A549 (cell line): ENCODE data around the gene KCNQ1. TPM values are rescaled to one million over a fixed set of nuclear protein-coding genes. Genes with fewer than 3 reads are reported as not detected.

Source experiments
- ATAC-seq, 2 experiments: fragments of 200-7000 bp in 1 of 2; fragments of >200 bp in 1 of 2; cut with Nextera tagmentation in 1 of 2; cut with Tn5 transposase in 1 of 2; 3 replicates each; pipeline versions ENCODE4 v1.8.0 to v1.9.1; 2018 to 2020; ENCODE audit warnings: mild to moderate bottlenecking in 1 of 2, moderate library complexity in 1 of 2
- CTCF ChIA-PET: fragments of 300-600 bp; sonication (Branson Sonifier 250); formaldehyde crosslinking; extraction: SDS; loops from one replicate; lab custom pipeline; 2021; ENCODE audit warnings: antibody characterized with exemption, inconsistent platforms; lab: Yijun Ruan, JAX
- POLR2A ChIA-PET: fragments of 350-600 bp; formaldehyde crosslinking; extraction: SDS; loops from one replicate; lab custom pipeline; 2021; ENCODE audit warnings: antibody characterized with exemption, inconsistent platforms; lab: Yijun Ruan, JAX
- DNase-seq, 2 experiments: peaks; one replicate each; pipeline versions ENCODE4 v3.0.0 to v3.0.0-alpha.2; 2011 to 2016; ENCODE audit warnings: low read depth in 1 of 2, low spot score in 1 of 2
- FAIRE-seq: peaks from 2 replicates; lab custom pipeline; 2011; peaks lifted over from hg19 to GRCh38; lab: Jason Lieb, UNC
- H3K27ac ChIP-seq, 2 experiments: fragments of >200 bp; sonication (Bioruptor Twin); formaldehyde crosslinking; 3 replicates each; pipeline ENCODE4 v1.5.1; 2016 to 2017
- H3K4me1 ChIP-seq: fragments of >200 bp; sonication (Bioruptor Twin); formaldehyde crosslinking; 3 replicates; pipeline ENCODE4 v1.6.1; 2016
- H3K4me2 ChIP-seq: fragments of >200 bp; sonication (Bioruptor Twin); formaldehyde crosslinking; 3 replicates; pipeline ENCODE4 v1.6.1; 2016
- H3K4me3 ChIP-seq: fragments of >200 bp; sonication (Bioruptor Twin); formaldehyde crosslinking; 3 replicates; pipeline ENCODE4 v1.5.1; 2016
- H3K9me3 ChIP-seq: fragments of >200 bp; sonication (Bioruptor Twin); formaldehyde crosslinking; 3 replicates; pipeline ENCODE4 v1.6.1; 2016
- BCL3 ChIP-seq: fragments of >200 bp; sonication (Bioruptor Twin); formaldehyde crosslinking; IDR thresholded peaks from 3 replicates; pipeline ENCODE4 v1.6.1; 2016
- CHD4 ChIP-seq: fragments of 200-600 bp; sonication (generic); IDR thresholded peaks from 2 replicates; pipeline ENCODE4 v1.6.1; 2016; ENCODE audit warnings: antibody characterized with exemption, mild to moderate bottlenecking, borderline replicate concordance
- CTCF ChIP-seq: fragments of >200 bp; sonication (Bioruptor Twin); formaldehyde crosslinking; IDR thresholded peaks from 3 replicates; pipeline ENCODE4 v1.5.1; 2016
- EHMT2 ChIP-seq: fragments of 200-600 bp; sonication (generic); IDR thresholded peaks from 2 replicates; pipeline ENCODE4 v1.6.1; 2016; ENCODE audit warnings: antibody characterized with exemption, low read depth, mild to moderate bottlenecking, moderate library complexity
- ESRRA ChIP-seq: fragments of 150-350 bp; IDR thresholded peaks from 2 replicates; pipeline ENCODE4 v1.6.1; 2014; ENCODE audit warnings: mild to moderate bottlenecking, low read length, borderline replicate concordance
- HDAC2 ChIP-seq: fragments of 200-600 bp; sonication (generic); IDR thresholded peaks from 2 replicates; pipeline ENCODE4 v1.6.1; 2016
- HES2 ChIP-seq: fragments of >200 bp; sonication (Bioruptor Twin); formaldehyde crosslinking; IDR thresholded peaks from 2 replicates; pipeline ENCODE4 v1.6.1; 2016
- JUN ChIP-seq, 2 experiments: fragments of >200 bp; sonication (Bioruptor Twin); formaldehyde crosslinking; IDR thresholded peaks; 2 replicates in 1 of 2; 3 replicates in 1 of 2; pipeline ENCODE4 v1.6.1; 2016 to 2017
- JUNB ChIP-seq: fragments of >200 bp; sonication (Bioruptor Twin); formaldehyde crosslinking; IDR thresholded peaks from 2 replicates; pipeline ENCODE4 v1.6.1; 2016
- KDM5A ChIP-seq: fragments of 200-600 bp; sonication (generic); IDR thresholded peaks from 2 replicates; pipeline ENCODE4 v1.6.1; 2016; ENCODE audit warnings: antibody characterized with exemption, mild to moderate bottlenecking
- MAFK ChIP-seq: fragments of 450-650 bp; IDR thresholded peaks from 2 replicates; pipeline ENCODE4 v1.6.1; 2014; ENCODE audit not compliant: partially characterized antibody
- MAX ChIP-seq: IDR thresholded peaks from 2 replicates; pipeline ENCODE4 v1.6.1; 2012
- MAZ ChIP-seq: fragments of 150-350 bp; IDR thresholded peaks from 2 replicates; pipeline ENCODE4 v1.6.1; 2014; ENCODE audit warnings: antibody characterized with exemption, low read depth, low read length, borderline replicate concordance
- NR3C1 ChIP-seq: fragments of >200 bp; sonication (Bioruptor Twin); formaldehyde crosslinking; IDR thresholded peaks from 3 replicates; pipeline ENCODE4 v1.6.1; 2017
- RFX5 ChIP-seq: fragments of 450-650 bp; IDR thresholded peaks from 2 replicates; pipeline ENCODE4 v1.7.1; 2014; ENCODE audit warnings: antibody characterized with exemption, mild to moderate bottlenecking, moderate library complexity
- RNF2 ChIP-seq: fragments of 200-600 bp; sonication (generic); IDR thresholded peaks from 2 replicates; pipeline ENCODE4 v1.6.1; 2016; ENCODE audit warnings: low read depth, mild to moderate bottlenecking, antibody characterized with exemption, moderate library complexity, borderline replicate concordance
- ZSCAN20 ChIP-seq: fragments of 250-450 bp; sonication (Bioruptor Pico); IDR thresholded peaks from 2 replicates; pipeline ENCODE4 v1.8.0; 2022; ENCODE audit warnings: mild to moderate bottlenecking, moderate library complexity
- WGBS: methylation state at CpG from one replicate; pipeline ENCODE4 v1.1.6; 2017; ENCODE audit errors: missing lambda C conversion rate; 5-methylcytosine and 5-hydroxymethylcytosine counted together
- polyA plus RNA-seq, 4 experiments: library from polyadenylated mRNA; depleted of rRNA in 3 of 4; stranded (reverse); fragments of >200 nt; fragmentation: RNase III in 1 of 4; extraction: RNeasy Plus Mini Kit Qiagen cat#74134 plus additional on column Dnase treatment in 1 of 4; gene quantifications; 2 replicates in 3 of 4; 3 replicates in 1 of 4; pipeline ENCODE4 v1.2.3, GENCODE V29; 2011 to 2017

Gene KCNQ1
- polyA plus RNA-seq, 2 of the 4 experiments (the other 2 are of a cell fraction): 0.14 to 0.17 TPM

- Histone ChIP-seq H3K4me3 (no peak overlapping the region), H3K9me3 (no peaks in the 10 kb centered on the region), H3K27ac (no peak overlapping the region), H3K4me1 (no peaks in the 10 kb centered on the region), H3K4me2 (no peak overlapping the region)
- ChIA-PET POLR2A (no interaction called here), CTCF (interaction anchor here (0.7 to 4.1 kb wide), 2 partner anchors 28 to 328 kb away, joined by 3 to 22 read pairs; no protein-coding TSS in a partner anchor)
- 80% methylated on average over 6 of the region's 28 CpGs for WGBS
- FAIRE-seq: no peak
- TF ChIP-seq NR3C1 (no peak), EHMT2 (no peak), MAZ (no peak), CTCF (no peak), CHD4 (no peak), KDM5A (no peak), MAFK (no peak), BCL3 (no peak), MAX (no peak), ZSCAN20 (CRISPR knock-in tag) (no peak), JUNB (no peak), RFX5 (no peak), ESRRA (no peak)
- no peak for ATAC-seq
- no peak for DNase-seq
Observed at GRCh38 chr11:2559527-2560311, 114.9 kb downstream of the KCNQ1 start.

- ChIA-PET POLR2A (no interaction called here), CTCF (interaction anchor here (1.0 to 4.1 kb wide), 2 partner anchors 30 to 327 kb away, joined by 4 to 22 read pairs; no protein-coding TSS in a partner anchor)
- DNase-seq: no peak
- Histone ChIP-seq H3K4me1 (no peaks in the 10 kb centered on the region), H3K9me3 (no peaks in the 10 kb centered on the region), H3K27ac (no peak overlapping the region), H3K4me3 (no peak overlapping the region), H3K4me2 (no peak overlapping the region)
- no peak for FAIRE-seq
- WGBS: 93% methylated on average over 6 of the region's 27 CpGs
- ATAC-seq: no peak; a peak in 1 of 6 replicates
- TF ChIP-seq RFX5 (no peak), HDAC2 (no peak), ESRRA (no peak), BCL3 (no peak), MAZ (no peak), RNF2 (no peak), MAX (no peak), JUN (IDR thresholded peaks at IDR 0.05) (no peak), HES2 (no peak)
Observed at GRCh38 chr11:2561696-2562581, 117.1 kb downstream of the KCNQ1 start.
